Activated T-cell treated with anti-CD3 and anti-CD28 coated beads for 48 hours (primary cell): ENCODE measurements around the gene RCE1.

Experiments used
- DNase-seq: peaks from one replicate; pipeline ENCODE4 v3.0.0-alpha.2; 2020; ENCODE audit warnings: low read depth

Gene RCE1

GRCh38 chr11:66844496-66845142, 1.4 kb downstream of the RCE1 start:
- DNase-seq: no peak

GRCh38 chr11:66845143-66845875, 2.1 kb downstream of the RCE1 start:
- no peak for DNase-seq

GRCh38 chr11:66845876-66846212, 2.6 kb downstream of the RCE1 start:
- no peak for DNase-seq

DNA sequence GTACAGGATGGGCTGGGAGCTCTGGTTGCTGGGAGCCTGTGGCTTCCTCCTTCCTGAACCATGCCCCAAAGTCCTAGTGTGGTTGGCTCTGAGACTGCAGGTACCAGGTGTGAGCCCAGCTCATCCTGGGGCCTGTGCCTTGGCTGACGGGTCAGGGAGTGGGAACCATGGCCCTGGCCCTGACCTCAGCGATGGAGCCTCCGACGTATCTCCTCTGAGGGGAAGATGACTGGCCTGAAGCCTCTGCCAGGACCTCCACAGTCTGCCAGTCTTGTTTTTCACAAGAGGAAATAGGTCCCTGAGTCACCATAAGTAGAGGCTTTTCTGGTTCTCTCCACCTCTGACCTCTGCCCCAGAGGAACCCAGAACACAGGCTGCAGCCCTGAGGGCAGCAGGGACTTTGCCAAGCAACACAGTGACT, 3.4 kb downstream of the RCE1 start:
- DNase-seq: no peak

GRCh38 chr11:66847461-66848232, 4.4 kb downstream of the RCE1 start:
- no peak for DNase-seq

DNA sequence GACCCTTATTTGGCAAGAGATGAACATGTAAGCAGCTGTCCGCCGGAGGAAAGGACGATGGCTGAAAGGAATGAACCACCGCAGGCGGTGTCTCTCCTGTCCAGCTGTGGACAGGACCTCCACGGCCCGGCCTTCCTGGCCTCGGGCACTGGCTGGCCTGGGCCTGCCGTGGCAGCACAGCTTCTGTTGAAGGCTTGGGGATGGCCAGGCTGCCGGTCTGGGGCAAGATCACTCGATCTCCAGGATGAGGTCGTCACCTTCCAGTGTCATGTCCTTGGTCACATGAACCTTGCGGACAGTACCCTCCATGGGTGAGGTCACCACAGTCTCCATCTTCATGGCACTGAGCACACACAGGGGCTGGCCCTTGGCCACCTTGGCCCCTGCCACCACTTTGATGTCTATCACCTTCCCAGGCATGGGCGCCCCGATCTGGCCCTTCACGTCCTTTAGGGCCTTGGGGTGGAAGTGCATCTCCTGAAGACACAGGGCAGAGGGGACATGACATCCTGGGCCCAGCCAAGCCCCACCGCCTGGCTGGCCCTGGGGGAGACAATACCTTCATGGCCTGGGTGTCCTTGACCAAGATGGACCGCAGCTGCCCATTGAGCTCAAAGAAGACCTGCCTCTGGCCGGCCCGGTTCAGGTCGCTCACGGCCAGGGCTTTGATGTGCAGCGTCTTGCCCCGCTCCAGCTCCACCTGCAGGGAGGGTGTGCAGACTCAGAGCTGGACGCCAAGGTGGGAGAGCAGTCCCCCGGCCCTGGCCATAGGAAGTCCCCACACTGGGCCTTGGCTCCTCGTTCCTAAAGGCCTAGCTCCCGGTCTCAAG, 5.6 kb downstream of the RCE1 start:
- DNase-seq: no peak

DNA sequence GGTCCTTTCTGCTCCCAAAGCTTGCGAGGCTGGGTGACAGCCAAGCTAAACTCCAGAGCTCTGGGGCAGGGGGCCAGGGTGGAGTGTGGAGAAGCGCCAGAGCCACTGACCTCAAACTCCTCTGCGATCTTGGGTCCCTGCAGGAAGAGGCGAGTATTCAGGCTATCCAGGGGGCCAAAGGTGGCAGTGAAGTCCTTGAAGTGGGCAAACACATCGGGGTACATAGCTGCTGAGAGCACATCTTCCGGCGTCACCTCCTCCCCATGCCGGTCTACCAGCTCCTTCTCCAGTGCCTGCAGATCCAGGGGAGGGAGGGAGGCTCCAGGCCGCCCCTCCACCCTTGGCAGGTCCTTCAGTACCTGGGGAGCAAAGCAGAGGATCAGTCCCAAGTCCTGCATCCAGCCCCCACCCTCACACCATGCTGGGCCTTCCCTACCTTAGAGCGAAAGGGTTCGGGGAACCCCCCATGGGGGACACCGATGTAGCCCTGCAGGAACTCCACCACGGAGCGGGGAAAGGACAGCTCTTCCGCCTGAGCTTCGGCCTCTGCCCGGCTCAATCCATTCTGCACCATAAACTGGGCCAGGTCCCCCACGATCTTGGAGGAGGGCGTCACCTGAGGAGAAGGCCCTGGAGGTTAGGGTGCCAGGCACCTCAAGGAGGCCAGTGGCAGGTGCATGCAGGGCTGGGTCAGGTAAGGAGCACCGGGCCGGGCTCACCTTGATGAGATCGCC, 6.4 kb downstream of the RCE1 start:
- no peak for DNase-seq

- no peak for DNase-seq
Measured at GRCh38 chr11:66850235-66850587, 7.0 kb downstream of the RCE1 start.

GRCh38 chr11:66850588-66851238, 7.5 kb downstream of the RCE1 start:
- DNase-seq: no peak

- DNase-seq: no peak
Measured at GRCh38 chr11:66851239-66851596, 8.0 kb downstream of the RCE1 start.

GRCh38 chr11:66851698-66852465, 8.6 kb downstream of the RCE1 start:
- DNase-seq: no peak

DNA sequence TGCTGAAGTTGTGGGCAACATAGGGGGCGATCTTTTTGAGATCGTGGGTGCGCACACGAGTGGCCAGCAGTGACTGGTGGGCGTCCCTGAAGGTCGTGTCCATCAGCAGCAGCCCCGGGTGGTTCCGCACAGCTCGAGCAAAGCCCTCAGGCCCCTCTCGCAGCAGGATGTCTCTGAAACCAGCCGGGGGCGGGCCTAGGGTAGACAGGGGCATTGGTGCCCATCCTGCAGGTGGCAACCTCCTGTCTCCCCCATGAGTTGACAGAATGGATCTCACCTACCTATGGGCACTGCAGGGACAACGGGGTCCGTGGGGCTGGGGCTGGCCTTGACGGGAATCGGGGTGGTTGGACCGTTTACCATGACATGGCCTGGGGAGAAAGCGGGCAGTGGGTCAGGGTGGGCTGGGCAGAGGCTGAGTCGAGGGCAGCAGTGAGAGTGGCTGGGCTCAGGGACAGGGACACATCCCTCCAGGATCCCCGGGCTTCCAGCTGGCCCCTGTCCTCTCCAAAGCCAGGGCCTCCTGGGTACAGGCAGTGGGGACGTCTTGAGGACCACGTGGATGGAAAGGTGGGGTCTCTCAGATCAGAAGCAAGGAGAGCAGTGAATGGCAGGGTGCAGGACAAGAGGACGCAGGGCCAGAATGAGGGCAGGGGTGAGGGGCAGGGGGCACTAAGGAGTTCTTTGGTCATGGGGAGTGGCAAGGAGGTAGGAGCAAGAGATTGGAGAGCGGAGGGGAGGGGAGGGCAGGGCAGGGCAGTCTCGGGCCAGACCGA, 9.4 kb downstream of the RCE1 start:
- DNase-seq: no peak

DNA sequence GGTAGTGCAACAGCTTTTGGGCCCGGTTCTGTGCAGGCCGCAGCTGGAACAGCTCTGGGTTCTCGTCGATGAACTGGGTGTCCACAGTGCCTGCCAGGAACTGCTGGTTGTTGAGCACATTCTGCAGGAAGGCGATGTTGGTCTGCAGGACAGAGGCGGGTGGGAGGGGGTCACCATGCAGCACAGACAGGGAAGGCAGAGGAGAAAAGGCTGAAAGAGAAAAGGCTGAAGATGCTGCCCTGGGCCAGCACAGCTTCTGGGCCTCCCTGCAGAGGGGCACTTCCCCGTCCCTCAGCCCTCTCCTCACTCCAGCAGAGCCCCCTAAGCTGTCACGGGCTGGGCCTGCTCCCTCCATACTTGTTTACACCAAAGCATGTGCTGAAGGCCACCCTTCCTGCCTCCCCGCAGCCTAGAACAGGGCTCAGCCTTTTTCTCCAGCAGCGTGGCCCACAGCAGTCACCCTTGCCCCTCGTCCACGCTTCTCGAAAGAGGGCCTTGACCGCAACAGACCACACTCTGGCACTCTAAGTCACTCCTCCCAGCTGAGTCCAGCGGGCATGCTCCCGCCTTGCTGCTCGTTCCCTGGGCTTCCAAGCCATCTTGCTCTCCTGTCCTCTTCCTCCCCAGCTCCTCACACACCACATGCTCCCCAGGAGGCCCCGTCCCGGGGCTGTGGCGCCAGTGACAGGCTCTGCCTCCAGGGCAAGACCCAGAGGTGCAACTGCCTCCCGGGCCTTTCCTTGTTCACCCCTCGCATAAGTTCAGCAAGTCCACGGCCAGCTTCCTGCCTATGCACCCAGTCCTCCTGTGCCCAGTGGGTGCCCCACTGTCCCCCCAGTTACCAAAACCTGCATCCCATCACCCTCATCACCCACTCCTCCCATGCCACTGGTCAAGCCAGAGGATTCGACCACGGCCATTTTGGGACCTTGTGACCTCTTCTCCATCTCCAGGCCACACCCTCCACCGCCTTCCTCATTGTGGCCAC, 10.3 kb downstream of the RCE1 start:
- DNase-seq: no peak

DNA sequence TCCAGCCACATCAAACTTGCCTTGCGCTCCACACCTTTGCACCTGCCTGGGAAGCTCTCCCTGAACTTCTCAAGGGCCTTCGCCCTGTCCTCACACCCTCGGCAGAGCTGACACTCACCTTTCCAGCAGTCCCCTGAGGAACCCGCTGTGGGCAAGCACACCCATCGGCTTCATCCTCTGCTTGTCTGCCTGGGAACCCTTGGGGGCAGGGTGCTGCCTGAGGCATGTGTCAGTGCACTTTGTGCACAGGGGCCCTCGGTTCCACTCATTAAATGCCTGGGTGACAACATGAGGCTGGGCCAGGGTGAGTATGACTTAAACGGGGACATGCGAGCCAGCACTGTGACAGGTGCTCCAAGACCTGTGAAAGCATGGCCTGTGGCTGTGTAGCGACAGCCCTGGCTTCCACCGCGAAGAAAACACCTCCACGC, 11.0 kb downstream of the RCE1 start:
- DNase-seq: no peak

GRCh38 chr11:66854729-66855211, 11.5 kb downstream of the RCE1 start:
- DNase-seq: no peak

DNA sequence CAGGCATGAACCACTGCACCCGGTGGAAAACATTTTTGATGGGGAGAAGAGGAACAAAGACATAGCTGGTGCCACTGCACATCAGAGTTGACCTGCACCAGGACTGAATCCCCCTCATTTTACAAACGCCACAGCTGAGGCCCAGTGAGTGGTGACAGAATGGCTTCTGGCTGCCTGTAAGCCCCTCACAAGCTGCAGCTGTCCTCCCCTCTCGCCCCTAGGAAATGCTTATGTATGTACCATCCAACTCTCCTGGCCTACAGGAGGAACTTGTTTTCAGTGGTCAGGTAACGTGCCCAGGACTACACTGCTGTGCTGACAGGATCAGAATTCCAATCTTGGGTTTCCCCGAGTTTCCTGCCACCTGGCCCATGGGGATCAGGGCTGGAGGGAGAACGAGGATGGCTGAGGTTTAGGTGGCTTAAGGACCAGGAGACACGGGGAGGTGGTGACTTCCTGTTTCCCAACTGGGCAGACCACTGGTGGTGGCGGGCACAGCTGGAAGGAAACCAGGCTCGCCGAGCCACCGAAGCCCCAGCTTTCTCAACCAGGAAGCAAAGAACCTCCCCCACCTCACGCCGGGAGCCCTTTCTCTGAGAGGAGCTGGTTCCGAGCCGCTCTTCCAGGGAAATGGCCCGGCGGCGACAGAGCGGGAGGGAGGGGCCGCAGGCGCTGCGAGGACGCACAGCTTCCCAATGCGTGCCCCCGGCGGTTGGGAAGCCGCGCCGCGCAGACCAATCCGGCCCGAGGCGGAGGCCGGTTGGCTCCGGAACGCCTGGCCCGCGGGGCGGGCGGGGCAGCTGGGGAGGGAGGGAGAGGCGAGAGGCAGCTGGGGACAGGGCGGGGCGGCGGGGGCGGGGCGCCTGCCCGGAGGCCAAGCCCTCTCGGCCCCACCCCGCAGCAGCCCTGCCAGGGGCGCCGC, 12.6 kb downstream of the RCE1 start:
- DNase-seq: peak; percentile 88
